ENCODE measurements around the gene CLEC14A. TPM values are rescaled to one million over a fixed set of nuclear protein-coding genes. Genes with fewer than 3 reads are reported as not detected.

The CLEC14A gene
- total RNA-seq, 1 donor from 2014 or later = 0.96 TPM

GRCh38 chr14:38221077-38221476, 34.8 kb downstream of the CLEC14A start:
- H3K4me1 Mint-ChIP-seq (ENCODE audit: low read depth, unreplicated experiment) = peaks cover 3% of the 10 kb centered on the region
- H3K36me3 Mint-ChIP-seq (ENCODE audit: unreplicated experiment) = no peaks in the 10 kb centered on the region
- no peak overlapping the region for H3K4me3 Mint-ChIP-seq (ENCODE audit: unreplicated experiment)

DNA sequence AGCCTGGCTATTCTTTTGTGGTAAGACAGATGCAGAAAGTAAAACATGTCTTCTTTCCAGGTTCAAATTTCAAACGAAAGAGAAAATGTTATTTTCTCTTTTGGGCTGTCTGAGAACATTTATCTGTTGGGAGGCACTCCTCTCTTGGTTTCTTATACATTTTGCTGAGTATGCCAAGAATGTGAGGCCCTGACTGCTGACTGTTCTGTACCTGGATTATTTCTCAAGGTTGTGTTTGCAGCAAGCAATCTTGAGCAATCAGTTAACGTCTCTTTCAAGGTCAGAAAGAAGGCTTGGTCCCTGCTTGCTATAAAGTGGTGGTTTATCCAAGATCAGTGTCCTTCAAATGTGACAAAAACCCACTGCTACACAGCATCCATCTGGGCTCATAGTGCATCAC, 38.3 kb downstream of the CLEC14A start:
- H3K9me3 Mint-ChIP-seq (ENCODE audit: unreplicated experiment) = no peaks in the 10 kb centered on the region
- no peak overlapping the region for H3K4me3 Mint-ChIP-seq (ENCODE audit: unreplicated experiment)
- H3K27ac Mint-ChIP-seq (ENCODE audit: unreplicated experiment) = no peak overlapping the region
- H3K4me1 Mint-ChIP-seq (ENCODE audit: low read depth, unreplicated experiment) = no peaks in the 10 kb centered on the region
- TF ChIP-seq, protein P1, sequence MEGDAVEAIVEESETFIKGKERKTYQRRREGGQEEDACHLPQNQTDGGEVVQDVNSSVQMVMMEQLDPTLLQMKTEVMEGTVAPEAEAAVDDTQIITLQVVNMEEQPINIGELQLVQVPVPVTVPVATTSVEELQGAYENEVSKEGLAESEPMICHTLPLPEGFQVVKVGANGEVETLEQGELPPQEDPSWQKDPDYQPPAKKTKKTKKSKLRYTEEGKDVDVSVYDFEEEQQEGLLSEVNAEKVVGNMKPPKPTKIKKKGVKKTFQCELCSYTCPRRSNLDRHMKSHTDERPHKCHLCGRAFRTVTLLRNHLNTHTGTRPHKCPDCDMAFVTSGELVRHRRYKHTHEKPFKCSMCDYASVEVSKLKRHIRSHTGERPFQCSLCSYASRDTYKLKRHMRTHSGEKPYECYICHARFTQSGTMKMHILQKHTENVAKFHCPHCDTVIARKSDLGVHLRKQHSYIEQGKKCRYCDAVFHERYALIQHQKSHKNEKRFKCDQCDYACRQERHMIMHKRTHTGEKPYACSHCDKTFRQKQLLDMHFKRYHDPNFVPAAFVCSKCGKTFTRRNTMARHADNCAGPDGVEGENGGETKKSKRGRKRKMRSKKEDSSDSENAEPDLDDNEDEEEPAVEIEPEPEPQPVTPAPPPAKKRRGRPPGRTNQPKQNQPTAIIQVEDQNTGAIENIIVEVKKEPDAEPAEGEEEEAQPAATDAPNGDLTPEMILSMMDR (IDR thresholded peaks at IDR 0.05; ENCODE audit: partially characterized antibody, unreplicated experiment) = no peak
- H3K36me3 Mint-ChIP-seq (ENCODE audit: unreplicated experiment) = no peaks in the 10 kb centered on the region
- DNase-seq = no peak
- no peaks in the 10 kb centered on the region for H3K27me3 Mint-ChIP-seq (ENCODE audit: unreplicated experiment)

More at GRCh38 chr14:38221077-38221476, 34.8 kb downstream of the CLEC14A start:
- Mint-ChIP-seq H3K27ac (ENCODE audit: unreplicated experiment) (no peak overlapping the region), H3K27me3 (ENCODE audit: unreplicated experiment) (no peaks in the 10 kb centered on the region), H3K9me3 (ENCODE audit: unreplicated experiment) (no peaks in the 10 kb centered on the region)
- no peak for DNase-seq
- TF ChIP-seq, protein P1 (IDR thresholded peaks at IDR 0.05; ENCODE audit: partially characterized antibody, unreplicated experiment) = no peak

DNA sequence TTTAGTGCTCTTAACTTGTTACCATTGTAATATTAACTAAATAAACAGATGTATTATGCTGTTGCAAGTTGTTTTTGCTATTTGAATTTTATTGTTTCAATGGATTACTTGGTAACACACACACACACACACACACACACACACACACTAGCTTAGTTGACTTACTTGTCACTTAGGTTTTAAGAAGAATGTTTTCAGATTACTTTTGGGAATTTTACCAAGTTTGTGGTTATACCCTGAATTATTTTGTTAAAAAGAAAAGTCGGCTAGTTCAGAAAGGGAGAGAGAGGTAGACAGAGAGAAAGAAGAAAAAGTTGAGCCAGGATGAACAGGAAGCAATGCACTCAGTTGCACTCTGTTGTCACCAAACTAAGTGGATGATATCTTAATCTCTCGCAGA, 42.9 kb downstream of the CLEC14A start:
- no peak for DNase-seq
- peaks cover 5% of the 10 kb centered on the region for H3K36me3 Mint-ChIP-seq (ENCODE audit: unreplicated experiment)
- no peak overlapping the region for H3K4me3 Mint-ChIP-seq (ENCODE audit: unreplicated experiment)
- H3K9me3 Mint-ChIP-seq (ENCODE audit: unreplicated experiment) = peaks cover 7% of the 10 kb centered on the region
- peaks cover 27% of the 10 kb centered on the region for H3K27me3 Mint-ChIP-seq (ENCODE audit: unreplicated experiment)
- H3K27ac Mint-ChIP-seq (ENCODE audit: unreplicated experiment) = no peak overlapping the region
- TF ChIP-seq, protein P1 (IDR thresholded peaks at IDR 0.05; ENCODE audit: partially characterized antibody, unreplicated experiment) = no peak
- H3K4me1 Mint-ChIP-seq (ENCODE audit: low read depth, unreplicated experiment) = peaks cover 14% of the 10 kb centered on the region

GRCh38 chr14:38212111-38212510, 43.8 kb downstream of the CLEC14A start:
- TF ChIP-seq, protein P1 (IDR thresholded peaks at IDR 0.05; ENCODE audit: partially characterized antibody, unreplicated experiment) = no peak
- no peak for DNase-seq
- Mint-ChIP-seq H3K4me1 (ENCODE audit: low read depth, unreplicated experiment) (peaks cover 14% of the 10 kb centered on the region), H3K27ac (ENCODE audit: unreplicated experiment) (no peak overlapping the region), H3K36me3 (ENCODE audit: unreplicated experiment) (peaks cover 5% of the 10 kb centered on the region), H3K9me3 (ENCODE audit: unreplicated experiment) (peaks cover 7% of the 10 kb centered on the region), H3K4me3 (ENCODE audit: unreplicated experiment) (peak overlapping the region; percentile 75), H3K27me3 (ENCODE audit: unreplicated experiment) (peaks cover 27% of the 10 kb centered on the region)

GRCh38 chr14:38211255-38211735, 44.6 kb downstream of the CLEC14A start:
- H3K4me1 Mint-ChIP-seq (ENCODE audit: low read depth, unreplicated experiment) = peaks cover 14% of the 10 kb centered on the region
- H3K27ac Mint-ChIP-seq (ENCODE audit: unreplicated experiment) = no peak overlapping the region
- peak; percentile 24 for DNase-seq
- H3K27me3 Mint-ChIP-seq (ENCODE audit: unreplicated experiment) = peaks cover 27% of the 10 kb centered on the region
- H3K36me3 Mint-ChIP-seq (ENCODE audit: unreplicated experiment) = peaks cover 5% of the 10 kb centered on the region
- H3K9me3 Mint-ChIP-seq (ENCODE audit: unreplicated experiment) = peaks cover 7% of the 10 kb centered on the region
- H3K4me3 Mint-ChIP-seq (ENCODE audit: unreplicated experiment) = peak overlapping the region; percentile 95
- TF ChIP-seq, protein P1 (IDR thresholded peaks at IDR 0.05; ENCODE audit: partially characterized antibody, unreplicated experiment) = no peak

Measured in glutamatergic neuron (in vitro differentiated cells).